ENCODE data around the gene MRFAP1L1. TPM values are rescaled to one million over a fixed set of nuclear protein-coding genes. Genes with fewer than 3 reads are reported as not detected.

MRFAP1L1 gene
- total and polyA plus RNA-seq, 9 of the 15 experiments (the other 6 are each of a cell fraction or from before 2014, with no cell fraction given), result 37.6 to 111 (median 83.8) TPM

DNA sequence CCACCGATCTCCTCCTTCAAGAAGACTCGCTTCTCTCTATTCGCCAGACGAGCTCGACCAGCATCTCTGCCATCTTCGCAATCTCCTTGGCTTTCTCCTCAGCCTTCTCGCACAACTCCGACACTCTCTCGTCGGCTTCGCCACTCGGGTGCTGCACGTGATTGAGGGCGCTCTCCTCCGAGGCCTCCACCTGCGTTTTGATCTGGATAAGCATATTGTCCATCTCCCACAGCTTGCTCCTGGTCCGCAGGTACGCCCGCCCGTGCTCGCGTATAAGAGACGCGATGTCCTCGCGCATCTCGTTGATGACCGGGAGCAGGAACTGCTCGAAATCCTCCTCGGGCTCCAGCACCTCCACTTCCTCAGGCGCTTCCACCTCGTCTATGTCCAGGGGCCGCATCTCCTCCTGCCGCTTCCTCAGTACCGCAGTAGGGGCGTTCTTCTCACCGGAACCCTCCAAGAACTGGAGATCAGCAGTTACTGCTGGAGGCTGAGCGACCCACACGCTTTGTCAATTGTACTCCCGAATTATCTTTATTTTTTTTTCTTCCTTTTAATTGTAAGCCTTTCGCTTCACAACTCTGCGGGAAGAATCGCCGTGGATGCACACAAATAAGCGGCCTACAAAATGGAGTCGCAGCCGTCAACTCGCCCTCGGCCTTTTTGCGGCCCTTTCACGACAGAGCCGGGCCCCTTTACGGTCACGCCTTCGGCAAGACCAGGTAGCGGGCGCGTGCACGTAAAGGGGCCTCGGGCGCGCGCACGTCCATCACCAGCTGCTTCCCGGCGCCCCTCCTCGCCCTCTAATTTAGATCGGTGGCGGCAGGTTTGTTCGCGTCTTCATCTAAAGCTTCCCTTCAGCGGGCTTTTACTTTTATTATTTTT, at the start of gene MRFAP1L1 (continued):
- TF ChIP-seq, protein P1, sequence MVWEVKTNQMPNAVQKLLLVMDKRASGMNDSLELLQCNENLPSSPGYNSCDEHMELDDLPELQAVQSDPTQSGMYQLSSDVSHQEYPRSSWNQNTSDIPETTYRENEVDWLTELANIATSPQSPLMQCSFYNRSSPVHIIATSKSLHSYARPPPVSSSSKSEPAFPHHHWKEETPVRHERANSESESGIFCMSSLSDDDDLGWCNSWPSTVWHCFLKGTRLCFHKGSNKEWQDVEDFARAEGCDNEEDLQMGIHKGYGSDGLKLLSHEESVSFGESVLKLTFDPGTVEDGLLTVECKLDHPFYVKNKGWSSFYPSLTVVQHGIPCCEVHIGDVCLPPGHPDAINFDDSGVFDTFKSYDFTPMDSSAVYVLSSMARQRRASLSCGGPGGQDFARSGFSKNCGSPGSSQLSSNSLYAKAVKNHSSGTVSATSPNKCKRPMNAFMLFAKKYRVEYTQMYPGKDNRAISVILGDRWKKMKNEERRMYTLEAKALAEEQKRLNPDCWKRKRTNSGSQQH (CRISPR knock-in tag; IDR thresholded peaks at IDR 0.05), result no peak
- TF ChIP-seq ELF4 (CRISPR knock-in tag; IDR thresholded peaks at IDR 0.05) (no peak), MCM5 (IDR thresholded peaks at IDR 0.05; ENCODE audit: low read depth) (no peak), NFIX (CRISPR knock-in tag; IDR thresholded peaks at IDR 0.05; ENCODE audit: low read depth) (no peak), SAFB (IDR thresholded peaks at IDR 0.05; ENCODE audit: borderline replicate concordance, low read depth, low read length) (no peak), CGGBP1 (CRISPR knock-in tag; IDR thresholded peaks at IDR 0.05) (no peak), CAMTA2 (CRISPR knock-in tag; conservative IDR thresholded peaks at IDR 0.05) (no peak), FOSL1 (tag; conservative IDR thresholded peaks at IDR 0.05) (no peak), POLR2A (conservative IDR thresholded peaks at IDR 0.05) (peak; percentile 87), EP400 (IDR thresholded peaks at IDR 0.05) (peak; percentile 58), ZNF785 (CRISPR knock-in tag; IDR thresholded peaks at IDR 0.05) (no peak), MYNN (IDR thresholded peaks at IDR 0.05) (no peak), MYNN (CRISPR knock-in tag; IDR thresholded peaks at IDR 0.05) (no peak), MYBL2 (IDR thresholded peaks at IDR 0.05; ENCODE audit: low read depth) (no peak), MYBL2 (CRISPR knock-in tag; IDR thresholded peaks at IDR 0.05; ENCODE audit: borderline replicate concordance) (no peak), C11orf30 (IDR thresholded peaks at IDR 0.05; ENCODE audit: low read depth) (0 out of 2 replicates have a peak, but pooled peaks have one; percentile 27), ZNF23 (CRISPR knock-in tag; IDR thresholded peaks at IDR 0.05) (no peak), ZNF75A (CRISPR knock-in tag; IDR thresholded peaks at IDR 0.05) (no peak), KLF16 (IDR thresholded peaks at IDR 0.05) (no peak), HIVEP1 (CRISPR knock-in tag; IDR thresholded peaks at IDR 0.05) (no peak), GABPA (tag; conservative IDR thresholded peaks at IDR 0.05; ENCODE audit: low read depth) (peak; percentile 61; the same call in 1 of the 2 replicates), BACH1 (tag; IDR thresholded peaks at IDR 0.05) (no peak)
- TF ChIP-seq, protein P2, sequence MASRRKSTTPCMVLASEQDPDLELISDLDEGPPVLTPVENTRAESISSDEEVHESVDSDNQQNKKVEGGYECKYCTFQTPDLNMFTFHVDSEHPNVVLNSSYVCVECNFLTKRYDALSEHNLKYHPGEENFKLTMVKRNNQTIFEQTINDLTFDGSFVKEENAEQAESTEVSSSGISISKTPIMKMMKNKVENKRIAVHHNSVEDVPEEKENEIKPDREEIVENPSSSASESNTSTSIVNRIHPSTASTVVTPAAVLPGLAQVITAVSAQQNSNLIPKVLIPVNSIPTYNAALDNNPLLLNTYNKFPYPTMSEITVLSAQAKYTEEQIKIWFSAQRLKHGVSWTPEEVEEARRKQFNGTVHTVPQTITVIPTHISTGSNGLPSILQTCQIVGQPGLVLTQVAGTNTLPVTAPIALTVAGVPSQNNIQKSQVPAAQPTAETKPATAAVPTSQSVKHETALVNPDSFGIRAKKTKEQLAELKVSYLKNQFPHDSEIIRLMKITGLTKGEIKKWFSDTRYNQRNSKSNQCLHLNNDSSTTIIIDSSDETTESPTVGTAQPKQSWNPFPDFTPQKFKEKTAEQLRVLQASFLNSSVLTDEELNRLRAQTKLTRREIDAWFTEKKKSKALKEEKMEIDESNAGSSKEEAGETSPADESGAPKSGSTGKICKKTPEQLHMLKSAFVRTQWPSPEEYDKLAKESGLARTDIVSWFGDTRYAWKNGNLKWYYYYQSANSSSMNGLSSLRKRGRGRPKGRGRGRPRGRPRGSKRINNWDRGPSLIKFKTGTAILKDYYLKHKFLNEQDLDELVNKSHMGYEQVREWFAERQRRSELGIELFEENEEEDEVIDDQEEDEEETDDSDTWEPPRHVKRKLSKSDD (conservative IDR thresholded peaks at IDR 0.05; ENCODE audit: low read length), result no peak
- TF ChIP-seq, protein P3, sequence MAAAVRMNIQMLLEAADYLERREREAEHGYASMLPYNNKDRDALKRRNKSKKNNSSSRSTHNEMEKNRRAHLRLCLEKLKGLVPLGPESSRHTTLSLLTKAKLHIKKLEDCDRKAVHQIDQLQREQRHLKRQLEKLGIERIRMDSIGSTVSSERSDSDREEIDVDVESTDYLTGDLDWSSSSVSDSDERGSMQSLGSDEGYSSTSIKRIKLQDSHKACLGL (CRISPR knock-in tag; IDR thresholded peaks at IDR 0.05; ENCODE audit: borderline replicate concordance, poor library complexity, severe bottlenecking), result no peak
- TF ChIP-seq, protein P4, sequence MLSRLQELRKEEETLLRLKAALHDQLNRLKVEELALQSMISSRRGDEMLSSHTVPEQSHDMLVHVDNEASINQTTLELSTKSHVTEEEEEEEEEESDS (CRISPR knock-in tag; IDR thresholded peaks at IDR 0.05), result no peak
